BE2C (cell line): ENCODE results near the gene IGFBP6.

ENCODE experiments used
- DNase-seq: peaks from one replicate; pipeline ENCODE4 v3.0.0-alpha.2; 2020
- H3K27me3 ChIP-seq: fragments of 250-450 bp; sonication (Bioruptor Pico); 2 replicates; pipeline ENCODE4 v1.5.1; 2020; ENCODE audit warnings: mild to moderate bottlenecking
- H3K36me3 ChIP-seq: fragments of 250-450 bp; sonication (Bioruptor Pico); 2 replicates; pipeline ENCODE4 v1.5.1; 2020; ENCODE audit warnings: mild to moderate bottlenecking
- H3K4me1 ChIP-seq: fragments of 250-450 bp; sonication (Bioruptor Pico); 2 replicates; pipeline ENCODE4 v1.5.1; 2020
- H3K4me3 ChIP-seq: 2 replicates; pipeline ENCODE4 v1.5.1; 2011; ENCODE audit warnings: low read depth, low read length
- H3K9me3 ChIP-seq: fragments of 250-450 bp; sonication (Bioruptor Pico); 2 replicates; pipeline ENCODE4 v1.5.1; 2020
- TF ChIP-seq, protein P1 (sequence below): IDR thresholded peaks from 2 replicates; pipeline ENCODE4 v1.5.1; 2012; ENCODE audit warnings: mild to moderate bottlenecking, low read depth, low read length

Gene IGFBP6

DNA sequence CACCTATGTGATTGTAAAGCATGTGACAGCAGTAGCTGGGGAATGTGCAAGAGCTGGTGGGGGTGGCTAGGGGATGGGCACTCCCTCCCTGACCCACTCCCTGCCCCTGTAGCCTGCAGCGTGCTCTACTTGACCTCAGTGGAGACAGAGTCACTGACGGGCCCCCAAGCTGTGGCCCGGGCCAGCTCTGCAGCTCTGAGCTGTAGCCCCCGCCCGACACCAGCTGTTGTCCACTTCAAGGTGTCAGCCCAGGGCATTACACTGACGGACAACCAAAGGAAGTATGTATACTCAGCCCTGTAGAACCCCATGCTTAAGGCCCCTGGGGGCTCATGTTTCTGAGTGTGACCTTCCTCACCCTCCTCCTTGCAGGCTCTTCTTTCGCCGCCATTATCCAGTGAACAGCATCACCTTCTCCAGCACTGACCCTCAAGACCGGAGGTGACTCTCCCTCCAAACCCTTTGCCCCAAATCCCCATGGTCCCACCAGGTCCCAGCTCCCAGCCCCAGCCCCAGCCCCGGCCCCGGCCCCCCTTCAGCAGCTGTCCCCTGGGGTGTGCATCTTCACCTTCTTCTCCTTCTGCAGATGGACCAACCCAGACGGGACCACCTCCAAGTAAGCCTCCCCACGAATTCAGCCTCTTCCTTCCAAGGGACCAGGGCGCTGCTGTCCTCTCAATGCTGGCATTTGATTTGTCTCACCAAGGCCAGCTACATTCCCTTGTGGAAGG is 34.3 kb upstream of the IGFBP6 start:
- Histone ChIP-seq H3K4me3 (no peak overlapping the region), H3K4me1 (no peaks in the 10 kb centered on the region), H3K36me3 (no peaks in the 10 kb centered on the region), H3K9me3 (no peaks in the 10 kb centered on the region), H3K27me3 (no peaks in the 10 kb centered on the region)
- DNase-seq, result no peak
- TF ChIP-seq, protein P1, sequence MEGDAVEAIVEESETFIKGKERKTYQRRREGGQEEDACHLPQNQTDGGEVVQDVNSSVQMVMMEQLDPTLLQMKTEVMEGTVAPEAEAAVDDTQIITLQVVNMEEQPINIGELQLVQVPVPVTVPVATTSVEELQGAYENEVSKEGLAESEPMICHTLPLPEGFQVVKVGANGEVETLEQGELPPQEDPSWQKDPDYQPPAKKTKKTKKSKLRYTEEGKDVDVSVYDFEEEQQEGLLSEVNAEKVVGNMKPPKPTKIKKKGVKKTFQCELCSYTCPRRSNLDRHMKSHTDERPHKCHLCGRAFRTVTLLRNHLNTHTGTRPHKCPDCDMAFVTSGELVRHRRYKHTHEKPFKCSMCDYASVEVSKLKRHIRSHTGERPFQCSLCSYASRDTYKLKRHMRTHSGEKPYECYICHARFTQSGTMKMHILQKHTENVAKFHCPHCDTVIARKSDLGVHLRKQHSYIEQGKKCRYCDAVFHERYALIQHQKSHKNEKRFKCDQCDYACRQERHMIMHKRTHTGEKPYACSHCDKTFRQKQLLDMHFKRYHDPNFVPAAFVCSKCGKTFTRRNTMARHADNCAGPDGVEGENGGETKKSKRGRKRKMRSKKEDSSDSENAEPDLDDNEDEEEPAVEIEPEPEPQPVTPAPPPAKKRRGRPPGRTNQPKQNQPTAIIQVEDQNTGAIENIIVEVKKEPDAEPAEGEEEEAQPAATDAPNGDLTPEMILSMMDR, result no peak

DNA sequence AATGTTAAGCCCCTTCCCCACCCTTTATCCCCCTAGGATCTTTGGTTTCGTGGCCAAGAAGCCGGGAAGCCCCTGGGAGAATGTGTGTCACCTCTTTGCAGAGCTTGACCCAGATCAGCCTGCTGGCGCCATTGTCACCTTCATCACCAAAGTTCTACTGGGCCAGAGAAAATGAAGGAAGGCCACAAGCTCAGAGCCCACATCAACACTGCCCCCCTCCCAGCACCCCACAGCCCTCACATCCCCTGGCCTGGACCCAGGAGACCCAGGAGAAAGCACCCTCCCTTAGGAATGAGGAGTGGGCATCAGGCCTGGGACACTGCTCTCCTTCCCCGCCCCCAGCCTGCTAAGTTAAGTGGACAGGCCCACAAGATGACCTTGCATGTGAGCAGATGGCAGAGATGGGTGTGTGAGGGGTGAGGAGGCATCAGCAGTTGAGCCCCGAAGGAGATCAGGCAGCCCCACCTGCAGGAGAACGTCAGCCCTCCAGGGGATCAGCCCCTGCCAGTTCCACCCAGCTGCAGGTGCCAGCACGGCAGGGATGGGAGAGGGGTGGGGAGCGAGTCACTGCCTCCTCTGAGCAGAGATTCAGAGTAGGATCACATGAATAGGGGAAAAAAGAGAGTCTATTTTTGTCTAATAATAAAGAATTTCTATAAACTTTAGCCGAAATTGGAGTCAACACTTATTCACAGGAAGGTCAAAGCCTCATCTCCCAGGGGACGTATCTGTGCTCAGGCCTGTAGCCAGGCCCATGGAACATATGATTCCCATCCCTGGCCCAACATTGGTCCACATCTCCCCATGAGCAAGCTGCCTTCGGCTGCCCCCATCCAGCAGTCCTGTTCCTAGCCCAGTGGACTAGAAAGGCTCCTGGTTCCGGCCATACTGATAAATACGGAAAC is 33.5 kb upstream of the IGFBP6 start:
- no peak for DNase-seq
- Histone ChIP-seq H3K9me3 (no peaks in the 10 kb centered on the region), H3K4me1 (no peaks in the 10 kb centered on the region), H3K36me3 (no peaks in the 10 kb centered on the region), H3K4me3 (no peak overlapping the region), H3K27me3 (no peaks in the 10 kb centered on the region)
- TF ChIP-seq, protein P1, result no peak

DNA sequence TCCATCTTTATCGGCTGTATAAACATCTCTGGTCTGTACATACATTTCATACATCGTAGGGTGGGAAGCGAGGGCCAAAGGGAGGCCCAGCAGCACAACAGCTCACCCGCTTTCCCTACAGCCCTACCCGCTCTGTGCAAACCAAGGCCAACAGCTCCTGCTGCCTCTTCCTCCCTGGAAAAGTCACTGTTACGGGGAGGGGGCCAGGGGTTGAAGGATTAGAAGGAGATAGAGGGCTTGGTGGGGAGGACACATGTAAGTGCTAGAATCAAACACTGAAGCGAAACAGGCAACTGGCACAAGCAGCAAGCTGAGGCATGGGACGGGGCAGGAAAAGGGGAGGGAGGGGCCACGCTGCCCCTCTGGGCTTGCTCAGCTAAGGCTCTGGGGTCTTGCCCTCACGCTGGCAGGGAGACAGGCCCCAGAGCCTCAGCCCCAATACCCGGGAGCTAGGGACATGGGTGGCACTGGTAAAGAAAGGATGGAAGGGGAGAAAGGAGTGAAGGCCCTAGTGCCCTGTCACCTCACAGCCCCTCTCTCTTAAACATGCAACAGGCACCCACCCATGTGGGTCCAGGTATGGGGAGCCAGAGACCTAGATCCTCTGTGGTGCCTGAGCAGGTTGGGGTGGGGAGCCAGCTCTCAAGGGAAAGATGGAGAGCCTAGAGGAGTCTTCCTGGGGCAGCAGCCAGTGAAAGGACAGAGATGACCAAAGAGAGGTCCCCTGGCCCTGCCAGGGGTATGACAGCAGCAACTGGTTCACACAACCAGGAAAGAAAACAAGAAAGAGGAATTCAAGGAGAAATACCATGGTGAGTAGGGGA is 32.6 kb upstream of the IGFBP6 start:
- no peak overlapping the region for H3K4me3 ChIP-seq
- no peaks in the 10 kb centered on the region for H3K27me3 ChIP-seq
- H3K36me3 ChIP-seq, result no peaks in the 10 kb centered on the region
- H3K9me3 ChIP-seq, result no peaks in the 10 kb centered on the region
- H3K4me1 ChIP-seq, result no peaks in the 10 kb centered on the region
- DNase-seq, result no peak
- TF ChIP-seq, protein P1, result no peak

DNA sequence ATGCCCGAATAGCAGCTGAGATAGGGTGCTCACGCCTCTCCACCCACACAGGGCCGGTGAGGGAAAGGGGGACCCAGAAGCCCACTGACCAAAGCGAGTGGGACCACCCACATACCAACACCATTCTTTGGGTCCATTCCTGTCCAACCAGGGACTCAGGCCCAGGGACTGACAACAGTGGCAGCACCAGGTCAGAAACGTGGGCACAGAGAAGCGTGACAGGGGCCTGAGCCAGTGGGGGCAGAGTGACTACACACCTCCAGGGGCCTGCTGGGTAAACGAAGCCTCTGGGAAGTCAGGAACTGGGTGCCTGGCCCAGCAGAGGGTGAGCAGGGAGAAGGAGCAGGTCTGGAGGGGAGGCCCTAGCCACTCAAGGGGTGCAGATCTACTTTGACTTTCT is 32.0 kb upstream of the IGFBP6 start:
- Histone ChIP-seq H3K27me3 (no peaks in the 10 kb centered on the region), H3K4me1 (no peaks in the 10 kb centered on the region), H3K36me3 (no peaks in the 10 kb centered on the region), H3K9me3 (no peaks in the 10 kb centered on the region), H3K4me3 (no peak overlapping the region)
- TF ChIP-seq, protein P1, result no peak
- no peak for DNase-seq

DNA sequence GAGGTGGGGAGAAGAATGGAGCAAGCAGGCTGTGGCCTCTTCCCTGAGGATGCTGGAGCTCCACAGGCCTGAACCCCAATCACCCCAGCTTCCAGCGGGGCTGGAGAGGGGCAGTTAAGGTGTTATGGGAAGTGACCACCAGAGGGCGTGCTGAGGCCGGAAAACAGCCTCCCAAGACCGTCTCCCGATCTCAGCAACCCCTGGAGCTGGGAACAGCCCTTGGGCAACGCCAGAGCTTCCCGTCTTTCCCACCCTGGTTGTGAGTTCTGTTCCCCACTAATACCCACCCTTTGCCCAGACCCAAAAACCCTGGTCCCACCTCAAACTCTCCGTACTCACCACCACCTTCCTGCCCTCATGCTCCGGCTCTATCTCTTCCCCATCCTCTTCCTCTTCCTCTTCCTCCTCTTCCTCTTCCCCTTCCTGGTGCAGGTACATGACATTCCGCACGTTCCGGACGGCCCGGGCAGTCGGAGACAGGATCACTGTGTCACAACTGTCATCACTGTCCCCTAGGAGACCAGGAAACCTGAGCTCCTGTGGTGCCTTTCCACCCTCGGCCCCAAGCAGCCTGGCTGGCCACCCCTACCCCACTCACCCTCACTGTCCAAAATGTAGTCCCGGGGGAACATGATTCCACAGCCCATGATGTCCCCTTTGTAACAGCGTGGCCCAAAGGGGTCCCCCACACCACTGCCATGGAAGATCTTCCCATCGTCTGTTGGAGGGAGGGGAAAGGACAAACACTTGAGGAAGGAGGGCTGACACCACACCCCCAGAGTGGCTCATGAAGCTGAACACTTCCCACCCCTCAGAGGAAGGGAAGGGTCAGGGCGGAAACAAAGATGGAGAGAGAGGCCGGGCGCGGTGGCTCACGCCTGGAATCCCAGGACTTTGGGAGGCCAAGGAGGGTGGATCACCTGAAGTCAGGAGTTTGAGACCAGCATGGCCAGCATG is 31.2 kb upstream of the IGFBP6 start:
- Histone ChIP-seq H3K4me3 (no peak overlapping the region), H3K27me3 (no peaks in the 10 kb centered on the region), H3K36me3 (no peaks in the 10 kb centered on the region), H3K4me1 (no peaks in the 10 kb centered on the region), H3K9me3 (no peaks in the 10 kb centered on the region)
- DNase-seq, result peak; percentile 85
- TF ChIP-seq, protein P1, result peak; percentile 86
